B cell (primary cell): ENCODE results near the gene RAP1GDS1. TPM values are rescaled to one million over a fixed set of nuclear protein-coding genes. Genes with fewer than 3 reads are reported as not detected.

Experiments
- ATAC-seq: fragments of 200-7000 bp; cut with Tn5 transposase; one replicate; pipeline ENCODE4 v1.10.0; 2021; ENCODE audit warnings: low read depth, mild to moderate bottlenecking, moderate number of reproducible peaks, moderate library complexity
- CTCF ChIA-PET: fragments of 350-600 bp; sonication (Branson Sonifier 250); formaldehyde crosslinking; loops from one replicate; lab custom pipeline; 2021; ENCODE audit warnings: antibody characterized with exemption, inconsistent platforms; lab: Charles Lee
- POLR2A ChIA-PET: fragments of 350-600 bp; sonication (Branson Sonifier 250); formaldehyde crosslinking; loops from one replicate; lab custom pipeline; 2021; ENCODE audit warnings: antibody characterized with exemption; lab: Charles Lee
- DNase-seq: peaks from one replicate; pipeline ENCODE4 v3.0.0; 2013
- H2AFZ ChIP-seq: 2 replicates; pipeline ENCODE4 v1.6.1; 2012; ENCODE audit warnings: mild to moderate bottlenecking, low read depth, low read length; ENCODE audit not compliant: insufficient read depth, poor library complexity, severe bottlenecking
- H3K27ac ChIP-seq, 2 donors: 1 replicate in 1 of 2; 2 replicates in 1 of 2; pipeline ENCODE4 v1.5.1; 2012 to 2013; ENCODE audit warnings: low read length in 2 of 2, mild to moderate bottlenecking in 2 of 2, moderate library complexity in 1 of 2
- H3K27me3 ChIP-seq, 4 experiments: fragments of 200-600 bp in 1 of 4; sonication (generic) in 1 of 4; replicated peaks in 1 of 4; 1 replicate in 2 of 4; 2 replicates in 2 of 4; pipeline versions ENCODE4 v1.6.1 to v1.7.0; 2013 to 2016; ENCODE audit warnings: low read length in 3 of 4, mild to moderate bottlenecking in 2 of 4, mixed read lengths in 1 of 4, moderate library complexity in 1 of 4; ENCODE audit not compliant: insufficient read depth in 4 of 4, control insufficient read depth in 3 of 4; ENCODE audit errors: control extremely low read depth in 1 of 4
- H3K36me3 ChIP-seq, 2 experiments: replicated peaks in 1 of 2; 1 replicate in 1 of 2; 2 replicates in 1 of 2; pipeline versions ENCODE4 v1.6.1 to v1.7.1; 2013; ENCODE audit warnings: low read length in 1 of 2; ENCODE audit not compliant: insufficient read depth in 2 of 2, control insufficient read depth in 1 of 2; ENCODE audit errors: control extremely low read depth in 1 of 2, extremely low read depth in 1 of 2
- H3K4me1 ChIP-seq, 2 donors: fragments of 200-600 bp in 1 of 2; sonication (generic) in 1 of 2; 1 replicate in 1 of 2; 2 replicates in 1 of 2; pipeline versions ENCODE4 v1.5.1 to v1.6.1; 2013 to 2017; ENCODE audit warnings: low read length in 2 of 2; ENCODE audit not compliant: control insufficient read depth in 2 of 2, insufficient read depth in 2 of 2
- H3K4me2 ChIP-seq: replicated peaks from 2 replicates; pipeline ENCODE3; 2012; ENCODE audit warnings: mild to moderate bottlenecking, low read depth, low read length; ENCODE audit not compliant: poor library complexity, severe bottlenecking
- H3K4me3 ChIP-seq, 5 experiments: fragments of 200-600 bp in 1 of 5; sonication (generic) in 1 of 5; 1 replicate in 3 of 5; 2 replicates in 2 of 5; pipeline versions ENCODE4 v1.5.1 to v1.7.0; 2011 to 2016; ENCODE audit warnings: low read length in 4 of 5, mild to moderate bottlenecking in 4 of 5, low read depth in 2 of 5, control low read depth in 1 of 5, moderate library complexity in 1 of 5; ENCODE audit not compliant: insufficient read depth in 1 of 5; ENCODE audit errors: control extremely low read depth in 1 of 5, extremely low read depth in 1 of 5
- H3K79me2 ChIP-seq: fragments of 200-600 bp; sonication (generic); one replicate; pipeline ENCODE4 v1.6.0; 2016; ENCODE audit warnings: low read length; ENCODE audit not compliant: control insufficient read depth, insufficient read depth
- H3K9ac ChIP-seq: fragments of 200-600 bp; sonication (generic); 2 replicates; pipeline ENCODE4 v1.6.1; 2017; ENCODE audit warnings: mild to moderate bottlenecking, low read length, moderate library complexity
- H3K9me3 ChIP-seq, 3 donors: one replicate each; pipeline versions ENCODE4 v1.6.1 to v1.7.1; 2013; ENCODE audit warnings: low read length in 2 of 3; ENCODE audit not compliant: control insufficient read depth in 2 of 3, insufficient read depth in 1 of 3; ENCODE audit errors: control extremely low read depth in 1 of 3
- H4K20me1 ChIP-seq: 2 replicates; pipeline ENCODE4 v1.6.0; 2012; ENCODE audit warnings: mild to moderate bottlenecking, low read length; ENCODE audit not compliant: insufficient read depth, control insufficient read depth, poor library complexity, severe bottlenecking
- H3K27ac Mint-ChIP-seq: one replicate; pipeline ENCODE4 v1.8.0; 2021; ENCODE audit warnings: mixed read lengths
- H3K27me3 Mint-ChIP-seq: one replicate; pipeline ENCODE4 v1.8.0; 2021; ENCODE audit warnings: mixed read lengths
- H3K4me1 Mint-ChIP-seq: one replicate; pipeline ENCODE4 v1.8.0; 2021; ENCODE audit warnings: mixed read lengths
- H3K4me3 Mint-ChIP-seq: one replicate; pipeline ENCODE4 v1.8.0; 2021; ENCODE audit warnings: mixed read lengths
- H3K9me3 Mint-ChIP-seq: one replicate; pipeline ENCODE4 v1.8.0; 2022; ENCODE audit warnings: mixed read lengths; ENCODE audit not compliant: insufficient read depth
- EZH2 ChIP-seq: IDR thresholded peaks from 2 replicates; pipeline ENCODE4 v1.6.1; 2012; ENCODE audit warnings: borderline replicate concordance, low read depth, mild to moderate bottlenecking, moderate library complexity, low read length; ENCODE audit not compliant: insufficient read depth, poor library complexity, severe bottlenecking
- WGBS: methylation state at CpG from one replicate; pipeline ENCODE4 v1.1.5; 2013; ENCODE audit warnings: missing lambda C conversion rate; ENCODE audit not compliant: insufficient coverage; 5-methylcytosine and 5-hydroxymethylcytosine counted together
- intact Hi-C: fragments of 100-400 bp; cut with micrococcal nuclease; formaldehyde crosslinking; loops from one replicate; pipeline ENCODE4 v1.10.0; 2022
- polyA plus RNA-seq: library from polyadenylated mRNA; depleted of rRNA; stranded (reverse); fragments of >200 nt; gene quantifications from 2 replicates; pipeline ENCODE4 v1.2.3, GENCODE V29; 2012
- total RNA-seq, 2 donors: library from RNA; stranded (reverse); fragments of 120-200 nt in 1 of 2; gene quantifications; 1 replicate in 1 of 2; 2 replicates in 1 of 2; pipeline versions ENCODE4 v1.2.3 to v1.2.4, GENCODE V29; 2013 to 2022
- TF ChIP-seq, protein P1 (sequence below): fragments of 200-600 bp; IDR thresholded peaks from one replicate; pipeline ENCODE4 v1.8.0; 2022; ENCODE audit warnings: antibody characterized with exemption, mild to moderate bottlenecking

RAP1GDS1 gene
- total and polyA plus RNA-seq, 2 donors (not counting 1 experiment from before 2014, with no cell fraction given) = 23.6 to 66.3 TPM

DNA sequence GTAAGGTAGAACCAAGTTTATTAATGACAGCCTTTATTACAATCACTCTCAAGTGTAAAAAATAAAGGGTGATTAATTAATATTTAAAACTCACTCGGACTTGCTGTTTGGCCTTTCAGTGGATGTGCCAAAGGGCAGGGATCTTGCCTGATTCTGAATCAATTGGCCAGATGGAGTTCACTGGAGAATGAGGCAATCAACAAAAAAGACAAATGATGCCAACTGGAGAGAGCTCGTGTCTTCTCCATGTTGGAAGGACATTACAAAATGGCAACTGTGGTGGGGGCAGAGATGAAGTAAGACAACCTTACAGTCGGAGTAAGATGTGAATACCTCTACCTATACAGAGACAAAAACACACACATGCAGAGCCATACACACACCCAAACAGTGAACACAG, 209.2 kb downstream of the RAP1GDS1 start:
- CTCF ChIA-PET = interaction anchor here (1.0 to 2.0 kb wide), 2 partner anchors 23 to 372 kb away, joined by 3 to 5 read pairs; no protein-coding TSS in a partner anchor

DNA sequence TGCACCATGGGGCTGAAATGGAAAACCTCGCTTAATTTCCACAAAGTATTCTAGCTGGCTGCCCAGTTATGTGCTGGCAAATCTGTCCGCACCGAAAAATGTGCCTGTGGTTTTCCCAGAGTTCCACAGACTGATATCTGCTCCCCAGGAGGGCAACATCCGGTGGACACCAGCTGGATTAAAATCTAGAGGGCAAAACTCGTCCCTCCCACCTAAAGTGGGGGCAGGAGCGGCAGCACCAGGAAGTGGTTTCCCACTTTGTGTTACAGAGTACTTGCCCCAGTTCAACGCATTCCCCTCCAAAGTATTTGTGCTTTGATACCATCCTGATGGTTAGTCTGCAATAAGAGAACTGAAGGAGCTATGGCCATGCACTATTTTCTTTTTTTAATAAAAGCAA, 209.6 kb downstream of the RAP1GDS1 start:
- TF ChIP-seq EZH2 = no peak
- TF ChIP-seq, protein P1, sequence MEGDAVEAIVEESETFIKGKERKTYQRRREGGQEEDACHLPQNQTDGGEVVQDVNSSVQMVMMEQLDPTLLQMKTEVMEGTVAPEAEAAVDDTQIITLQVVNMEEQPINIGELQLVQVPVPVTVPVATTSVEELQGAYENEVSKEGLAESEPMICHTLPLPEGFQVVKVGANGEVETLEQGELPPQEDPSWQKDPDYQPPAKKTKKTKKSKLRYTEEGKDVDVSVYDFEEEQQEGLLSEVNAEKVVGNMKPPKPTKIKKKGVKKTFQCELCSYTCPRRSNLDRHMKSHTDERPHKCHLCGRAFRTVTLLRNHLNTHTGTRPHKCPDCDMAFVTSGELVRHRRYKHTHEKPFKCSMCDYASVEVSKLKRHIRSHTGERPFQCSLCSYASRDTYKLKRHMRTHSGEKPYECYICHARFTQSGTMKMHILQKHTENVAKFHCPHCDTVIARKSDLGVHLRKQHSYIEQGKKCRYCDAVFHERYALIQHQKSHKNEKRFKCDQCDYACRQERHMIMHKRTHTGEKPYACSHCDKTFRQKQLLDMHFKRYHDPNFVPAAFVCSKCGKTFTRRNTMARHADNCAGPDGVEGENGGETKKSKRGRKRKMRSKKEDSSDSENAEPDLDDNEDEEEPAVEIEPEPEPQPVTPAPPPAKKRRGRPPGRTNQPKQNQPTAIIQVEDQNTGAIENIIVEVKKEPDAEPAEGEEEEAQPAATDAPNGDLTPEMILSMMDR = no peak
- ATAC-seq = no peak
- peaks cover 8% of the 10 kb centered on the region for H3K4me1 Mint-ChIP-seq

More for the DNA sequence above, 209.2 kb downstream of the RAP1GDS1 start:
- Mint-ChIP-seq H3K9me3 (no peaks in the 10 kb centered on the region), H3K27ac (no peak overlapping the region), H3K4me3 (no peak overlapping the region), H3K27me3 (peaks cover 4% of the 10 kb centered on the region), H3K4me1 (peaks cover 8% of the 10 kb centered on the region)
- intact Hi-C loops = no loop called here
- no peak for DNase-seq
- no peak overlapping the region for H3K4me3 ChIP-seq
- H3K27ac ChIP-seq = no peak overlapping the region
- peaks cover 0 to 2% of the 10 kb centered on the region in 2 experiments for H3K36me3 ChIP-seq
- no peak overlapping the region for H3K4me2 ChIP-seq
- no peak overlapping the region for H3K9ac ChIP-seq
- H3K9me3 ChIP-seq = no peaks in the 10 kb centered on the region
- H3K27me3 ChIP-seq = peaks cover 0 to 3% (median 0%) of the 10 kb centered on the region in 4 experiments
- 90% methylated on average over 2 of the region's 3 CpGs for WGBS
- no peak overlapping the region for H2AFZ ChIP-seq
- peaks cover 6 to 7% of the 10 kb centered on the region in 2 donors for H3K4me1 ChIP-seq
- ATAC-seq = no peak
- H3K79me2 ChIP-seq = no peaks in the 10 kb centered on the region
- TF ChIP-seq, protein P1 = no peak
- no peak for TF ChIP-seq EZH2
- POLR2A ChIA-PET = no interaction called here
- H4K20me1 ChIP-seq = no peaks in the 10 kb centered on the region

More for the DNA sequence above, 209.6 kb downstream of the RAP1GDS1 start:
- H3K4me2 ChIP-seq = no peak overlapping the region
- Mint-ChIP-seq H3K4me3 (no peak overlapping the region), H3K27me3 (peaks cover 4% of the 10 kb centered on the region), H3K27ac (no peak overlapping the region), H3K9me3 (no peaks in the 10 kb centered on the region)
- H3K36me3 ChIP-seq = peaks cover 0 to 3% of the 10 kb centered on the region in 2 experiments
- ChIA-PET CTCF (interaction anchor here (0.5 to 1.0 kb wide), 3 partner anchors 95 to 458 kb away, joined by 3 to 4 read pairs (median 4); partner anchors contain the start of gene EIF4E), POLR2A (no interaction called here)
- no peaks in the 10 kb centered on the region for H3K9me3 ChIP-seq
- intact Hi-C loops = no loop called here
- peaks cover 0 to 3% (median 0%) of the 10 kb centered on the region in 4 experiments for H3K27me3 ChIP-seq
- H3K79me2 ChIP-seq = no peaks in the 10 kb centered on the region
- WGBS = 77% methylated on average over 6 of the region's 7 CpGs
- no peak overlapping the region for H3K4me3 ChIP-seq
- DNase-seq = no peak
- no peak overlapping the region for H3K27ac ChIP-seq
- H3K4me1 ChIP-seq = peaks cover 6 to 7% of the 10 kb centered on the region in 2 donors
- H3K9ac ChIP-seq = no peak overlapping the region
- no peaks in the 10 kb centered on the region for H4K20me1 ChIP-seq
- H2AFZ ChIP-seq = no peak overlapping the region
